ENCODE data around the gene COG8.

- TF ChIP-seq POLR2A (IDR thresholded peaks at IDR 0.05) (no peak), CTCF (IDR thresholded peaks at IDR 0.05) (no peak)
These were observed 4.8 kb upstream of the COG8 start for GRCh38 chr16:69344171-69344570.
